LoVo (cell line): Measurements from ENCODE around the gene MEOX1.
A peak's percentile ranks its signal among the peaks of the same experiment; 100 is the strongest.

Experiments
- DNase-seq: peaks from one replicate; pipeline ENCODE4 v3.0.0-alpha.2; 2016; ENCODE audit warnings: low spot score

Gene MEOX1

DNA sequence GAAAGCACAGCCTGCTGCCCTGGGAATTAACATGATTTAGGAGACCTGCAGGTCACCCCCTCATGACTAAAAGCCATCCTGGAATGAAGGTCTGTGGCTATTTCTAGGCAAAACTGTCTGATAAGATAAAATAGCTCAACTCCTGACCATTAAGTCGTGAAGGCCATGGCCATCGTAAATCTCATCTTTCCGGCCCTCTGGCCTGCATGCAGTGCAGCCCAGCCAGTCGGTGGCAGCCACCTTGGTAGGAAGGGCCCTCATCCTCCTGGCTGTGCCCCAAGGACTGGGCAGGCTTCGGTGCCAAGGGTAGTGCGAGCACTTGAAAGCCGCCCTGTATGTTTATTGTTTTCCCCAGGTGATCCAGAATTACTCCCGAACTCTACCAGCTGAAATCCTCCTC, 18.2 kb upstream of the MEOX1 start:
- DNase-seq, result no peak

DNA sequence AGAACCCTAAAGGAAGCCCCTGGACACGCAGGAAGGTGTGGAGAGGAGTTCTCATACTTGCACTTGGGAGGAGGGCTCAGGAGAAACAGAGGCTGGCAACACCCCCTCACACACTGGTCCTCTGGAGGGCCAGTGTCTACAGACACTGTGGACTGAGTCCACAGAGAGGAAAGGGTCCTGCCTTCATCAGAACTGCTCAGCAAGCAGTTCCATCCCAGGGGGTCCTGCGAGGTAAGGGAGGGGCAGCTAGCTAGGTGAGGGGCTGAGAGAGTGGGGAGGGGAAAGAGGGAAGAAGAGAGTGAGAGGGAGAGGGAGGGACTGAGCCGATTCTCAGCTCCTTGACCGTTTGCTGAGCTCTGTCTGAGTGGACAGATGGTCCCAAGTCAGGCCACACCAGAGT, 17.7 kb upstream of the MEOX1 start:
- no peak for DNase-seq

DNA sequence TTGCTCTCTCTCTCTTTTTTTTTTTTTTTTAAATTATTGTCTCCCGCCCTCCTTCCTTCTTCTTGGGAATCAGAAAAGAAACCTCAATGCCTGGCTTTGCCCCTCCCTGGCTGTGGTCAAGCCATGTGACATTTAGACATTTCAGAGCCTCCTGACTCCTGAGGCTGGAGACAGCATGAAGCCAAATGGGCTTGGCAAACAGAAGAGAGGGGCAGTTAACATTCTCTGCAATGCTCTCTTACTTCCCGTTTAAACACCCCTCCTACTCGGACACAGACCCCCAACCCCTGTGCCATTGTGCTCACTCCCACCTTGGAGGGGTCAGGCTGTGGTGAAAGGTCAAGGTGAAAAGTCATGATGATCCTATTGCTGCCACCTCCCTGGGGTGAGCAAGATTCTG, 14.7 kb upstream of the MEOX1 start:
- peak; percentile 19 for DNase-seq

DNA sequence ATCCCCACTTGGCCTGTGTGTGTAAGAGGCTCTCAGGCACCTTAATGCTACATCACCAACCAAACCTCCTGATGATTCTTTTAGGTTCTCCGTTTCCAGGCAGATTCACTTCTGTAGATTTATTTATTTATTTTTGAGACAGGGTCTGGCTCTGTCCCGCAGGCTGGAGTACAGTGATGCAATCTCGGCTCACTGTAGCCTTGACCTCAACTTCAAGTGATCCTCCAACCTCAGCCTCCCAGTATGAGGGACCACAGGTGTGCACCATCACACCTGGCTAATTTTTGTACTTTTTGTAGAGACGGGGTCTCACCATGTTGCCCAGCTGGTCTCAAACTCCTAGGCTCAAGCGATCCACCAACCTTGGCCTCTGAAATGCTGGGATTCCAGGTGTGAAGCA, 12.7 kb upstream of the MEOX1 start:
- no peak for DNase-seq

DNA sequence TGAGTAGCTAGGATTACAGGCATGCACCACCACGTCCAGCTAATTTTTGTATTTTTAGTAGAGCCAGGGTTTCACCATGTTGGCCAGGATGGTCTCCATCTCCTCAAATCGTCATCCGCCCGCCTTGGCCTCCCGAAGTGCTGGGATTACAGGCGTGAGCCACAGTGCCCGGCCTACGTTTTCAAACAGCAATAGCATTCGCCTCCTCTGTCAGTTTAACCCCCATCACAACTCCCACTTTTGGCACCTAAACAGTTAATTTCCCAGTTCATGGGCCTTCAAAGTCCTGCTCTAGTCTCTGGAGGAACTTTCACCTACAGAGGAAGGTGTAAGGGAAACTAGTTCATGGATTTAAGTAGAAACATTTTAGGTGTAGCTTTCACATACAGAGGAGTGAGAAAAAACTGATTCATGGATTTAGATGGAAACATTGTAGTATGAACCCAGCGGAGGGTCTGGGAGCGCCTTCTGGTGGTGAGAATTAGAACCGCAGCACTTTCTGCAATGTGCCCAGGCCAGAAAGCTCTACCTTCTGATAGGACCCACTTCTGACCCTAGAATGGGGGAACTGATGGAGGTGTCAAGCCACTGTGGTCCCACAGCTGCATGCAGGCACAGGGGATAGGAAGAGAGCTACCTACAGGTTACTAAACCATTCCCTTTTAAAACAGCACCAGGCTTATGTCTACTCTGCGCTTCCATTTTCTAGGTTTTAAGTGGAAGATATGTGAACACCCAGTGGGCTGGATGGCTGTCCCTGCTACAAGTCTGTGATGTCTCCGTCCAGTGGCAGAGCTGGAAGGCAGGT, 12.0 kb upstream of the MEOX1 start:
- peak; percentile 66 for DNase-seq

DNA sequence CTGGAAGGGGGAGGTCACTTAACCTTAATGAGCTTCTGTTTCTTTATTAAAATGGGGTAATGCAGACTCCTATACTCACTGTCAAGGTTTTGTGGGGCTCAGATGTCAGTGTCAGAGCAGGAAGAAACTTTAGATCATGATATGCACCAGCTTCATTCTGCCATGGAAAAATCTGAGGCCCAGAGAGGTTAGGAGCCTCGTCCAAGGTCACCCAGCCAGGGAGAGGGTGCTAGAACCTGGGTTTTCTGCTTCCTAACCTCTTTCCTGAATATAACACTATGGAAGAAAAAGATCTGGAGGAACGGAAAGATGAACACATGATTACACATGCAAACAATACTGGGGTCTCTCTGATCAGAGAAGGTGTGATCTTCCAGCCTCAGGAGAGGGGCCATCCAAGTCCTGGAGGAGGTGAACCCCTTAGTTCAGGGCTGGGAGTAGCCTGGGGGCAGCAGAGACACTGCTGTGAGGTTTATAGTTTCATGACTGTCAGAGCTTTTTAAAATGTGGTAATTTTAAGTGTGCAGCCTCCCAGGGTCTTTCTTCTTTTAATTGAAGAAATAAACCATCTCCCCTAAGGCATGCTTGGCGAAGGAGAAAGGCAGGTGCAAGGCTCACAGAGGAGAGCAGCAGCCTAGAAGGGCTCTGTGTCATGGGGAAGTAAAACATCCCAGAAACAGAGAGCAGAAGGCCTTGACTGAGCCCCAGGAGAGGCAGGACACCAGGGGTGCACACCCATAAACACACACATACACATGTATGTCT, 10.2 kb upstream of the MEOX1 start:
- no peak for DNase-seq

DNA sequence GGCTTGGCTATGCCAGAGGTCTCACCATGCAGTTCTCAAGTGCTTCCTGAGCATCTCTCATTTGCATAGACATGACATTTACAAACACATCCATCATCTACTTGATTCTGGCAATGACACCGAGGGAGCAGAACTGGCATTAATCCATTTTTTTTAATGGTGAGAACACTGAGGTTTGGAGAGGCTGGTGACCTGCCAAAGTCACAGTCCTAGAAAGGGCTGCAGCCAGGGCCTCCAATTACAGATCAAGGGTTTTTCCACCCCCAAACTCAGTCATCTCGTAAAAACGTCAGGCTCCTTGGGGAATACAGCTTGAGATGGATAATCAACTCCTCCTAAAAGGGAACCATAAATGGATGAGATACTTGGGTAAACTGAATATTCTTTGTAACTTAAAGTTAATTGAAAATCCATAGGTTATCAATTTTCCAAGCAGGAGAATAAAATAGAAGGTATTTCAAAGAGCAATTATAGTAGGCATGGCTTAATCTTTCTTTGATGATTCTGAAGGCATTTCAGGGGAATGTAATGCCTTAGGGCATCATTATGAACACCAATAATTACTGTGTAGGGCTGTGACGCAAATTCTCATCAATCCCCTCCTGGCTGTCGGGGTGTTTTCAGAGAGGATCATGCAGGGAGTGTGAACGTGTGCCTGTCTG, 9.4 kb upstream of the MEOX1 start:
- DNase-seq, result no peak

DNA sequence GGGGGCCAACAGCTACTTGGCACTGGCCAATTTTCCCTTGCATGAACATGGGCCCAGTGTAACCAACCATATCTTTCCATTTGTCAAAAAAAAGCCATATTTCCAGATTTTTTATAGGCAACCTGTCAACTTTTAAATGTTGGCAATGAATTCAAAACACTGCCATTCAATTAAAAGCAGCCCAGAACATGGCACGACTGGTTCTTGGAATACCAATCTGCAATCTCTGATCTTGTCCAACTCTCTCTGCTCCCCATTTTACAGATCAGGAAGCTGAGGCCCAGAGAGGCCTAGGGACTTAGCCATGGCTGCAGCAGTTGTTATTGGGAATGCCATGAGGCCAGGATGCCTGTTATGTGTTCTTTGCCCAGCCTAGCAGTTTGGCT, 8.9 kb upstream of the MEOX1 start:
- DNase-seq, result no peak

DNA sequence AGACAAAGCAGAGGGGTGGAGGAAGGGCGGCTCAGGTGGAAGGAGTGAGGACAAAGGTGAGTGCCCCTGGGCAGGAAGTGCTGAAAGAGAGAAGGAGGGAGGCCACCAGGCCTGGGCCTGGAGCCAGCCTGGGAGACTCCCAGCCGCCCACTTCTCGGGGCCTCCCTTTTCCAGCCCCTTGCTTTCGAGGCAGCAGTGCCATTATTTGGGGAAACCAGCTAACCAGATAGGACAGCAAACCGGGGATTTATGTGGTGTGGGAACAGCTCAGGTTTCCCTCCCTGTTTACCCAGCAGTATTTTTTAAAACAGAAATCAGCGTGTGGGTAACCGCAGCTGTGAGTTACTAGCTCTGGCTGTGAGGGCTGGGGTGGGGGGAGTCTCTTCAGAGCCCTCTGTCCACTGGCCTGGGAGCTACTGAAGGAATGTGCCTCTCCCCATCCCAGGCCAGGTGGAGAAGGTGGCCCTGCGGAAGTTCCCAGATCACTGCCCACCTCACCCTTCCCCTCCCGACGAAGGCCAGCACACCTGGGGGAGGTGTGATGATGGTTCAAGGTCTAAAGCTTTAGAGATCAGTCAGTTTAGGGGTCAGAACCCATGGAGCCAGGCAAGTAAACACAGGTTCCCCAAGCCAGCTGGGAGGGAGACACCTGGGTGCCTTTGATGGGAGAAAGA, 8.4 kb upstream of the MEOX1 start:
- DNase-seq, result no peak

DNA sequence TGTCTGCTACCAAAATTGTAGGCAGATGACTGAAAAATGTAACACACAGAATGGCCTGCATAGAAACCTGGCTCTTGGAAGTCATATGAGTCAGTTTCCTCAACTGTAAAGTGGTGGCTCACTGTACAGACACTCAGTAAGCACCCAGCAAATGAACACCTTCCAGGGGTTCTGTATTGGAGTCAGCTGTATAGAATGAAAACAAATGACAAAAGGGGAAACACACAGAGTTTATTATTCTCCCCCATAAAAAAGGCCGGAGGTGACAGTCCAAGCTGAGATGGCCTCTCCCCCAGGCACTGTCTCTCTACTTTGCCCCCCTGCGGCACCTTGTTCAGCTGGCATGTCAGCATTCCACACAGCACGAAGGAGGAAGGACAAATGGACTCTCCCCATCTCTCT, 6.2 kb upstream of the MEOX1 start:
- DNase-seq, result no peak

DNA sequence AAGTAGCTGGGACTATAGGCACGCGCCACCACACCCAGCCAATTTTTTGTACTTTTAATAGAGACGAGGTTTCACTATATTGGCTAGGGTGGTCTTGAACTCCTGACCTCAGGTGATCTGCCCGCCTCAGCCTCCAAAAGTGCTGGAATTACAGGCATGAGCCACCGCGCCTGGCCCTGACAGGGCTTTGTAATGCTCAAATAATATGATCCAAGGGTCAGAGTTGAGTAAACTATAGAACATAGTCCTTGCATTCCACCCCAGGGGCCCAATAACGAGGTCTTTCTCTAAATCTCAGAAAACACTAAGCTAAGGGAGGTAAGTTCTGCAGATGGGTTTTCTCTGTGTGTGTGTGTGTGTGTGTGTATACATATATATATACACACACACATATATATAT, 5.8 kb upstream of the MEOX1 start:
- no peak for DNase-seq

DNA sequence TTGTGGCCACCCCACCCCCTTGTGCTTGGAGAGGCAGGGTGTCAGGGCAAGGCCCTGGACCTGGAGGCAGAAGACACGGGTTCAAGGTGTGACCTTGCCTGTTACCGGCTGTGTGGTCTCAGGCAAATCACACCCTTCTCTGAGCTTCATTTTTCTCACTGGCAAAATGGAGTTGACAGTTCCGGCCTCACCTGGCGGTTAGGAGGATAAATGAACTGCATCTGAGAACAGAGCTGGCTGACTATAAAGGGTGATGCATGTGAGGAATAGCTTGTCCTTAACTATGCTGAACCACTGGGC, 4.2 kb upstream of the MEOX1 start:
- no peak for DNase-seq

DNA sequence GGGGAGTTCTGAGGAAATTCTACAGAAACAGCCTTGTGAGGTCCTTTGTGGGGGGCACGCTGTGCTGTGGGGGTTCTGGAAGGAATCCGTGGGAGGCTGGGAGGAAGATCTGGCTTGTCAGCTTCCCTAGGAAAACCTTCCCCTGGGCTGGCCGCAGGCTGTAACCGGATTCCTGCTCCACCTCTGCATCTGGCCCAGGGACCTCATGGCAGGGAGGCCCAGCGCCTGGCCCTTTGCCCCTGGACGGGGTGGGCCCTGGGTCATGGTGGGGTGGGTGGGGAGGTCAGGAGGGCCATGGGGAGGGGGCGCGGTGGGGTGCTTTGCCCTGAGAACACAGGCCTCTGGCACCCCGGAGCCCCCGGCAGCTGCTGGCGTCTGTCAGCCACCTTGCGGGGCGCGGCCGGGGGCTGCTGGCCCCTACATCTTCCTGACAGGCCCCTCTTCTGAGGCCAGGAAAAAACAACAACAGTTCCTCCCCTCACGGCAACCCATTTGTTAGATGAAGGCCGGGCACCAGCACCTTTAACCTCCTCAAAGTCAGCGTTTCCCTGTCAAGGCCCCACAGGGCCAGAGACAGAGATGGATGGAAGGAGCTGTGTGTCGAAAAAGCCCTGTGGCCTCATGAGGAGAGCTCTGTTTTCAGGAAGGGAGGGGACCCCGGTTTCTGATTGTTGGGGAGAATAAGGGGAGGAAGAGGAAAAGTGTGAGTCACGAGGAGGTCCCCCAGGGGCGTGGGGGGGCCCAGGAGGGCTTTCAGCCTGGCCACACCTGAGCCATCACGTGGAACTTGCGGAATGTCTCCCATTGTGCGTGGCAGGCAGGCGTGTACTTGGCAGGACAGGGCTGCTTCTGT, 3.6 kb upstream of the MEOX1 start:
- DNase-seq, result no peak

DNA sequence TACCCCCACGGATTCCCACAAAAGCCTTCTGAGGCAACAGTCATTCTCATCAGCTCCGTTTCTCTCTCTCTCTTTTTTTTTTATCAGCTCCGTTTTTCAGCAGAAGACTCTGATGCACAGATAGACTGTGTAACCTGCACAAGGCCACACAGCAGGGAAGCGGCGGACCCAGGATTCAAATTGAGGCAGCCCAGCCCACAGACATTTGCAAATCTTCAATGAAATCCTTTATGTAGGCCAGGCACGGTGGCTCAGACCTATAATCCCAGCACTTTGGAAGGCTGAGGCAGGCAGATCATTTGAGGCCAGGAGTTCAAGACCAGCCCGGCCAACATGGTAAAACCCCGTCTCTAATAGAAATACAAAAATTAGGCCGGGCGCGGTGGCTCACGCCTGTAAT, 2.4 kb upstream of the MEOX1 start:
- DNase-seq, result no peak

DNA sequence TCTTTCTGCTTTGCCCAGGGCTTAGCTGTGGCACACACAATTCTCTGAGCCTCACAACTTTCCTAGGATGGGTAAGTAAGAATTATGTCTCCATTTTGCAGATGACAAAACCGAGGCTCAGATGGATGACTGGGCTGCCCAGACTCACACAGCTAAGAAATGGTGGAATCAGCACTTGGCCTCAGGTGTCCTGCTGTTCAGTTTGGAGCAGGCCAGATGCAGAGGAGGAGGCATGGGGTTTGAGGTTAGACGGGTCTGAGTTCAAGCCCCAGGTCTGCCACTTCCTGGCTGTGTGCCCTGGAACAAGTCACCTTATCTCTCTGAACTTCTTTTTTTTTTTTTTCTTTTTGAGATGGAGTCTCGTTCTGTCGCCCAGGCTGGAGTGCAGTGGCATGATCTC, 1.7 kb upstream of the MEOX1 start:
- no peak for DNase-seq

DNA sequence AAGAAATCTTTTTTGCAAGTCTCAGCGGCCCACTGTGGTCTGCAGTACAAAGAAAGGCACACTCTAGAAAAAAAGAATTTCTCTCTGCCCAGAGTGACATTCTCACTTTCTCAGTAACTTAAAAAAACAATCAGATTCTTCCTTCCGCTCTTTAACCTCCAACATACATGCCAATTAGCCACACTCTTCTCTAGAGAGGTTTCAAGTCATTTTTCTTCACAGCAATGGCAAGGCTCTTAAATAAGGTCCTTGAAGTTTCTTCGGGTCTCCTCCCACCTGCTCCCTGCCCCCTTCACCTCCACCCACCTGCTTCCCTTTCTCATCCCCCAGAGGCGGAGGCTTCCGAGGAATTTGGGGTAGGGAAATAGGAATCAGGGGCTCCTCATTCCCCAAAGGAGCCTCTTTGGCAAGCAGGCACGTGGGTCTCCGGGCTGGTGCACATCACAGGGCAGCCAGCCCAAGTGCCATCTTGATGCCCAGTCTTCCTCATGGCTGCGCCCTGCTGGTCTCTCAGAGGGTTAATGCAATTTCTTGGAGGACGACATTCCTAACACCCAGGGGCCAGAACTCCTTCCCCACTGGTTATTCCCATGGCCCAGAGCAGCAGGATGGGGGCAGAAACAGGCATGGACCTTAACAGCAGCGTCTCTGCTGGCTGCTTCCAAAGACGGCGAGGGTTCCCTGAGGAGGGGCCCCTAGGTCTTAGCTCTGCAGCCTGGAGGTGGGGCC, 855 bp upstream of the MEOX1 start:
- DNase-seq, result no peak

DNA sequence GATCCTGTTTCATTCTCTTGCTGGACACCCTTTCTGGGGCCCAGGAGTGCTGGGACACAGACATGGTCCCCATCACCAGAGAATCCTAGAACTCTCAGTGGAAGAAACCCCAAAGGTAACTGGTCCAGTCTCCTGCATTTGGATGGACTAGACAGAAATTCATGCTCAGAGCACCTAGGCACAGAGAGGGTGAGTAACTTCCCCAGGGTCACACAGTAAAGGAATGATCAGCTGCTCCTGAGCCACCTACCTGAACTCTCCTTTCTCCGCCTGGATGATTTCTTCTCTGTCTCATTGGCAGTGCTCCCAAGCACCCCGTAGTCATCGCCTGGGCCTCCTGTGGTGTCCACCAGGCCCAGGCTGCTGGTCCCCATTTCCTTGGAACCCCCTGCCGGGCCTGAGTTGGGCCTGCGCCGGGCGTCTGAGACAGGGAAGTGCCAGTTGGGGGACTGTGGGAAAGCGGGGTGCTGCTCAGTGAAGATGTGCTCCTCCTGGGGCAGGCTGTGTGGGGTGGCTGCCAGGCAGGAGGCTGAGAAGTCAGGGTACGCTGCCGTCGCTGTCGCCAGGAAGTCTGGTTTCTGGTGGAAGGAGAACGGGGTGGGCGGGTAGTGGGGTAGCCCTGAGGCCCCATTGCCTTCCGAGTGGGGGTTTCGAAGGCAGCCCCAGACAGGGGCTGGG, 767 bp downstream of the MEOX1 start:
- no peak for DNase-seq

DNA sequence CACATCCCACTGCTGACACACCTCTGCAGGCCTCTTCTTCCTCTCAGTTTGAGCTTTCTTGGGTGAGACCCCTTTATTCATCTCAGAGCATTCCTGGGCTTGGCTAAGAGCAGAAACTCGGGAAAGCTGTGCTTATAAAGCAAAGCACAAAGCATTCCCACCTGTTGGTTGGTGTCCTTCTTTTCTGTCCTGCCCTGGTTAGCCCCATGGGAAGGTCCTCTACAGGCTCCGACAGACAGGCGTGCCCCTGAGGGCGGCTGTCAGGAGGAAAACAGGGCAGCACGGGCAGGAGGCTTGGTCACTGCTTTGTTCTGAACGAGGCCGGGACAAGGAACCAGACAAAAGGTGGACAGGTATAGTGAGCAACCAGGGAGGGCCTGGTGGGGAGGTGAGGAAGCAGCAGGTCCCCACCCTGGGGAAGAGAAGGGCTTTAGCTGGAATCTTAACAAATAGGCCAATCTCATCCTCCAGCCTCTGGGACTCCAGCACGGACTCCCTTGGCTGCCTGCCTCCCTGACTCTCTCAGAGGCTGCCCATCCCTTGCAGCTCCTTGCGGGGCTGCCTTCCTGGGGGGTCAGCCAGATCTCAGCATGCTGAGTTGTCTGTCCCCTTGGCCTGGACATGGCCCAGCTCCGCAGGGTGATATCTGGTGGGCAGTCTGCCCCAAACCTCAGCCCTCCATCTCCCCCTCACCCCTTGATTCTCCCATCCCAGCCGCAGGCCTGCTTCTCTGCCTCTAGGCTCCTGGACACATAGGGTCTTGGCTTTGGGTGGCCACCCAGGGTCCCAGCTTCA, 1.7 kb downstream of the MEOX1 start:
- DNase-seq, result no peak

DNA sequence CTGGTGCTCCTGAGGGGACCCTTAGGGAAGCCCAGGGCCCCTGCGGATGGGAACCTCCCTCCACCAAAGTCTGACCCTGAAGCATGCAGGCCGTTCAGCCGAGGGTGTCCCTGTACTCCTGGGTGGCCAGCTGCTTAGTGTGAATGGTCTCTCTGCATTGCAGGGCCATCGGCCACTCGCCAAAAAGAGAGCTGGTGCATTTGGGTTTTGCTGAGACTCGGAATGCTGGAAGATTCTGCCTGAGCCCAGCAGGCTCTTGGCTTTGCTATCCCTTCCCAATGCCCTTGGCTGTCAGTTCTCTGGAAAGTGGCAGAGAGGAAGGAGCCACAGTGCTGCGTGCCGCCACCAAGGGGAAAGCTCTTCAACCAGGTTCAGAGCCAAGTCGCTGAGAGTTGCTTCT, 2.8 kb downstream of the MEOX1 start:
- no peak for DNase-seq
